ENCODE data around the gene ABR. TPM values are rescaled to one million over a fixed set of nuclear protein-coding genes. Genes with fewer than 3 reads are reported as not detected.
A peak's percentile ranks its signal among the peaks of the same experiment; 100 is the strongest.
"Not testable (repeated sequence)": the region's sequence is repeated elsewhere in the genome, so short reads cannot be mapped to it uniquely, and the experiment has no call there.

Gene ABR
- total RNA-seq, 2 donors from 2014 or later: 159 to 200 TPM

- TF ChIP-seq CTCF (IDR thresholded peaks at IDR 0.05): no peak
- Histone ChIP-seq H3K9me3 (no peaks in the 10 kb centered on the region), H3K27ac (no peak overlapping the region), H3K4me1 (ENCODE audit: control insufficient read depth in 1 of 2, low read depth in 2 of 2) (peaks cover 12 to 21% of the 10 kb centered on the region in 2 donors), H3K36me3 (no peaks in the 10 kb centered on the region), H3K27me3 (replicated peaks; ENCODE audit: insufficient read depth) (no peaks in the 10 kb centered on the region), H3K4me3 (no peak overlapping the region)
- ATAC-seq (ENCODE audit: insufficient number of reproducible peaks, low FRiP score, low read depth) (no peak), DNase-seq (ENCODE audit: low spot score) (no peak)
Observed at GRCh38 chr17:1142561-1142971, 37.2 kb downstream of the ABR start.

GRCh38 chr17:1137465-1137894, 42.3 kb downstream of the ABR start:
- no peak for TF ChIP-seq CTCF (IDR thresholded peaks at IDR 0.05)
- DNase-seq (ENCODE audit: low spot score): no peak
- Histone ChIP-seq H3K9me3 (no peaks in the 10 kb centered on the region), H3K27ac (no peak overlapping the region), H3K36me3 (no peaks in the 10 kb centered on the region), H3K27me3 (replicated peaks; ENCODE audit: insufficient read depth) (no peaks in the 10 kb centered on the region), H3K4me3 (no peak overlapping the region), H3K4me1 (ENCODE audit: control insufficient read depth in 1 of 2, low read depth in 2 of 2) (peaks cover 25 to 61% of the 10 kb centered on the region in 2 donors)
- no peak for ATAC-seq (ENCODE audit: insufficient number of reproducible peaks, low FRiP score, low read depth)

- Histone ChIP-seq H3K4me1 (ENCODE audit: control insufficient read depth in 1 of 2, low read depth in 2 of 2) (peaks cover 25 to 61% of the 10 kb centered on the region in 2 donors), H3K27me3 (replicated peaks; ENCODE audit: insufficient read depth) (no peaks in the 10 kb centered on the region), H3K36me3 (no peaks in the 10 kb centered on the region), H3K9me3 (no peaks in the 10 kb centered on the region), H3K27ac (peak overlapping the region; percentile 14 to 55), H3K4me3 (no peak overlapping the region)
- ATAC-seq (ENCODE audit: insufficient number of reproducible peaks, low FRiP score, low read depth) (no peak), DNase-seq (ENCODE audit: low spot score) (no peak)
- no peak for TF ChIP-seq CTCF (IDR thresholded peaks at IDR 0.05)
Observed at GRCh38 chr17:1136748-1137147, 43.0 kb downstream of the ABR start.

- peak overlapping the region; percentile 64 for H3K4me3 ChIP-seq
- no peaks in the 10 kb centered on the region for H3K9me3 ChIP-seq
- DNase-seq (ENCODE audit: low spot score): no peak
- no peak for TF ChIP-seq CTCF (IDR thresholded peaks at IDR 0.05)
- no peaks in the 10 kb centered on the region for H3K27me3 ChIP-seq (replicated peaks; ENCODE audit: insufficient read depth)
- peak; percentile 87 for ATAC-seq (ENCODE audit: insufficient number of reproducible peaks, low FRiP score, low read depth)
- H3K36me3 ChIP-seq: no peaks in the 10 kb centered on the region
- H3K4me1 ChIP-seq (ENCODE audit: control insufficient read depth in 1 of 2, low read depth in 2 of 2): peaks cover 25 to 59% of the 10 kb centered on the region in 2 donors
- peak overlapping the region; percentile 79 to 87 for H3K27ac ChIP-seq
Observed at GRCh38 chr17:1134634-1135324, 45.0 kb downstream of the ABR start.

- DNase-seq (ENCODE audit: low spot score): no peak
- Histone ChIP-seq H3K27ac (no peak overlapping the region), H3K27me3 (replicated peaks; ENCODE audit: insufficient read depth) (no peaks in the 10 kb centered on the region), H3K36me3 (no peaks in the 10 kb centered on the region), H3K9me3 (no peaks in the 10 kb centered on the region), H3K4me1 (ENCODE audit: control insufficient read depth in 1 of 2, low read depth in 2 of 2) (peaks cover 7 to 26% of the 10 kb centered on the region in 2 donors), H3K4me3 (no peak overlapping the region)
- no peak for ATAC-seq (ENCODE audit: insufficient number of reproducible peaks, low FRiP score, low read depth)
- TF ChIP-seq CTCF (IDR thresholded peaks at IDR 0.05): no peak
Observed at GRCh38 chr17:1130191-1130590, 49.6 kb downstream of the ABR start.

- H3K27ac ChIP-seq; ATAC-seq (ENCODE audit: insufficient number of reproducible peaks, low FRiP score, low read depth); DNase-seq (ENCODE audit: low spot score); H3K4me3 ChIP-seq; H3K36me3 ChIP-seq; H3K27me3 ChIP-seq (replicated peaks; ENCODE audit: insufficient read depth); H3K9me3 ChIP-seq: not testable (repeated sequence)
- H3K4me1 ChIP-seq (ENCODE audit: control insufficient read depth in 1 of 2, low read depth in 2 of 2): peaks cover 4 to 30% of the 10 kb centered on the region in 2 donors
Observed at GRCh38 chr17:1128463-1128862, 51.3 kb downstream of the ABR start.
